ENCODE data around the gene ARSG.
"Not testable (repeated sequence)": the region's sequence is repeated elsewhere in the genome, so short reads cannot be mapped to it uniquely, and the experiment has no call there.

DNA sequence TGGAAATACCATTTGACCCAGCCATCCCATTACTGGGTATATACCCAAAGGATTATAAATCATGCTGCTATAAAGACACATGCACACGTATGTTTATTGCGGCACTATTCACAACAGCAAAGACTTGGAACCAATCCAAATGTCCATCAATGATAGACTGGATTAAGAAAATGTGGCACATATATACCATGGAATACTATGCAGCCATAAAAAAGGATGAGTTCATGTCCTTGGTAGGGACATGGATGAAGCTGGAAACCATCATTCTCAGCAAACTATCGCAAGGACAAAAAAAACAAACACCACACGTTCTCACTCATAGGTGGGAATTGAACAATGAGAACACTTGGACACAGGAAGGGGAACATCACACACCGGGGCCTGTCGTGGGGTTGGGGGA, 9.3 kb upstream of the ARSG start:
- TF ChIP-seq CTCF (IDR thresholded peaks at IDR 0.05; ENCODE audit: insufficient read depth, low read length, poor library complexity, severe bottlenecking); EZH2phosphoT487 (conservative IDR thresholded peaks at IDR 0.05; ENCODE audit: low read length): not testable (repeated sequence)

Data from SU-DHL-6 (cell line).